ENCODE results near the gene ZMYND8. TPM values are rescaled to one million over a fixed set of nuclear protein-coding genes. Genes with fewer than 3 reads are reported as not detected.

The ZMYND8 gene
- total and polyA plus RNA-seq, 10 of the 15 experiments (the other 5 are each of a cell fraction or from before 2014, with no cell fraction given), result 12.9 to 54.8 (median 23.1) TPM

- TF ChIP-seq NRF1 (conservative IDR thresholded peaks at IDR 0.05; ENCODE audit: low read depth, low read length) (no peak), FOXM1 (IDR thresholded peaks at IDR 0.05; ENCODE audit: low read depth, low read length) (no peak), SUZ12 (IDR thresholded peaks at IDR 0.05; ENCODE audit: unreplicated experiment) (no peak)
Measured at GRCh38 chr20:47345214-47345613, 11.3 kb downstream of the ZMYND8 start (continued).

- CTCF ChIA-PET, result interaction anchor here (1.2 kb wide), 1 partner anchor 17 kb away, joined by 5 read pairs; no protein-coding TSS in a partner anchor
- in situ Hi-C loops (cut with MboI) (no loop called here), intact Hi-C loops (cut with micrococcal nuclease; ENCODE audit: unreplicated experiment) (no loop called here)
- Histone ChIP-seq H3K27ac (ENCODE audit: control insufficient read depth, insufficient read depth) (no peak overlapping the region), H3K79me2 (ENCODE audit: control insufficient read depth, insufficient read depth, low read length) (peaks cover 82% of the 10 kb centered on the region), H3K4me3 (no peak overlapping the region), H2AFZ (ENCODE audit: control insufficient read depth, low read depth, low read length) (no peak overlapping the region), H3K4me2 (ENCODE audit: control insufficient read depth, insufficient read depth) (no peak overlapping the region), H3K27me3 (replicated peaks in 1 of 2; ENCODE audit: control insufficient read depth in 2 of 2, insufficient read depth in 2 of 2, low read length in 1 of 2) (no peaks in the 10 kb centered on the region), H3K36me3 (ENCODE audit: control insufficient read depth in 2 of 2, insufficient read depth in 2 of 2, low read length in 1 of 2) (peaks cover 23 to 47% of the 10 kb centered on the region in 2 experiments), H4K20me1 (ENCODE audit: control insufficient read depth, insufficient read depth) (peaks cover 7% of the 10 kb centered on the region), H3K4me1 (ENCODE audit: control insufficient read depth, insufficient read depth, low read length) (peaks cover 15% of the 10 kb centered on the region), H3K9ac (ENCODE audit: control insufficient read depth, insufficient read depth, low read length) (no peak overlapping the region), H3K9me3 (replicated peaks; ENCODE audit: control insufficient read depth, insufficient read depth, low read length) (no peaks in the 10 kb centered on the region)
- TF ChIP-seq ETV6 (conservative IDR thresholded peaks at IDR 0.05 in 1 of 2, IDR thresholded peaks at IDR 0.05 in 1 of 2; ENCODE audit: borderline replicate concordance in 1 of 2, low read depth in 1 of 2) (peak in 1 of 2 experiments; percentile 30; a peak in 1 of 4 replicates), ZNF592 (IDR thresholded peaks at IDR 0.05) (no peak)
- ATAC-seq, result no peak
- RAD21 ChIA-PET (ENCODE audit: unreplicated experiment), result interaction anchor here (0.9 to 2.1 kb wide), 2 partner anchors 41 to 70 kb away, joined by 3 to 8 read pairs; no protein-coding TSS in a partner anchor
- POLR2A ChIA-PET, result interaction anchor here (0.7 kb wide), 2 partner anchors 240 to 754 kb away, joined by 5 to 6 read pairs; no protein-coding TSS in a partner anchor
- SMC1A ChIA-PET (ENCODE audit: uncharacterized antibody, unreplicated experiment), result interaction anchor here (0.7 to 1.2 kb wide), 4 partner anchors 16 to 70 kb away, joined by 3 to 5 read pairs (median 4); no protein-coding TSS in a partner anchor
- DNase-seq (ENCODE audit: low read depth, low spot score), result no peak
- no peak for FAIRE-seq
- WGBS (ENCODE audit: insufficient coverage, insufficient replicate concordance, low lambda C conversion rate, missing lambda C conversion rate), result 100% methylated on average over 4 of the region's 4 CpGs
- no TSS peak for BruUV-seq (replicated peaks)
Measured at GRCh38 chr20:47343007-47343472, 13.5 kb downstream of the ZMYND8 start.

Data from GM12878 (cell line).